H1 (cell line): ENCODE results near the gene HMGB3. TPM values are rescaled to one million over a fixed set of nuclear protein-coding genes. Genes with fewer than 3 reads are reported as not detected.

Source experiments
- CTCF ChIA-PET: fragments of 300-600 bp; sonication (Branson Sonifier 250); formaldehyde crosslinking; loops from one replicate; lab custom pipeline; 2021; ENCODE audit not compliant: partially characterized antibody; lab: Charles Lee
- POLR2A ChIA-PET: fragments of 300-600 bp; sonication (Branson Sonifier 250); formaldehyde crosslinking; loops from one replicate; lab custom pipeline; 2021; ENCODE audit warnings: inconsistent platforms; ENCODE audit not compliant: partially characterized antibody; lab: Charles Lee
- DNase-seq, 2 experiments: peaks; one replicate each; pipeline versions ENCODE4 v3.0.0 to v3.0.0-alpha.2; 2010 to 2022; ENCODE audit warnings: low spot score in 2 of 2, low read depth in 1 of 2, mixed read lengths in 1 of 2
- FAIRE-seq: peaks from 2 replicates; lab custom pipeline; 2011; peaks lifted over from hg19 to GRCh38; lab: Jason Lieb, UNC
- H2AFZ ChIP-seq: 2 replicates; pipeline ENCODE4 v1.8.1; 2012; ENCODE audit warnings: low read length, inconsistent platforms
- H2AK5ac ChIP-seq: 2 replicates; pipeline ENCODE4 v1.6.1; 2013; ENCODE audit warnings: low read depth, low read length
- H2BK120ac ChIP-seq: replicated peaks from 2 replicates; pipeline ENCODE3; 2013; ENCODE audit warnings: low read depth, low read length, inconsistent platforms
- H2BK12ac ChIP-seq: 2 replicates; pipeline ENCODE4 v1.6.1; 2013; ENCODE audit warnings: low read depth, low read length
- H2BK15ac ChIP-seq: 2 replicates; pipeline ENCODE4 v1.6.1; 2013; ENCODE audit warnings: low read length
- H2BK20ac ChIP-seq: 2 replicates; pipeline ENCODE4 v1.6.1; 2013; ENCODE audit warnings: low read length
- H2BK5ac ChIP-seq: 2 replicates; pipeline ENCODE4 v1.6.1; 2013; ENCODE audit warnings: low read depth, low read length
- H3K14ac ChIP-seq: 2 replicates; pipeline ENCODE4 v1.6.1; 2013; ENCODE audit warnings: inconsistent platforms; ENCODE audit not compliant: insufficient read length
- H3K18ac ChIP-seq: 2 replicates; pipeline ENCODE4 v1.6.1; 2013; ENCODE audit warnings: low read length; ENCODE audit errors: extremely low read depth
- H3K23ac ChIP-seq: 2 replicates; pipeline ENCODE4 v1.6.1; 2013; ENCODE audit warnings: inconsistent platforms; ENCODE audit not compliant: insufficient read length
- H3K23me2 ChIP-seq: 2 replicates; pipeline ENCODE4 v1.6.1; 2013; ENCODE audit warnings: low read depth, low read length
- H3K27ac ChIP-seq: 2 replicates; pipeline ENCODE4 v1.6.1; 2011; ENCODE audit warnings: low read depth, low read length, inconsistent platforms
- H3K27me3 ChIP-seq, 4 experiments: replicated peaks in 1 of 4; 1 replicate in 1 of 4; 2 replicates in 3 of 4; pipeline versions ENCODE4 v1.6.1 to v1.8.1; 2011 to 2013; ENCODE audit warnings: low read length in 3 of 4, mild to moderate bottlenecking in 3 of 4, inconsistent platforms in 2 of 4, mixed read lengths in 2 of 4, moderate library complexity in 1 of 4; ENCODE audit not compliant: control insufficient read depth in 3 of 4, insufficient read depth in 3 of 4; ENCODE audit errors: extremely low read depth in 1 of 4
- H3K36me3 ChIP-seq, 4 experiments: 2 replicates each; pipeline versions ENCODE4 v1.6.1 to v1.8.1; 2011 to 2013; ENCODE audit warnings: mild to moderate bottlenecking in 4 of 4, low read length in 3 of 4, moderate library complexity in 2 of 4, control low read depth in 1 of 4, inconsistent platforms in 1 of 4; ENCODE audit not compliant: insufficient read depth in 4 of 4, control insufficient read depth in 2 of 4
- H3K4ac ChIP-seq: replicated peaks from 2 replicates; pipeline ENCODE3; 2013; ENCODE audit warnings: low read length, low read depth, mixed read lengths, inconsistent platforms; ENCODE audit not compliant: insufficient read length
- H3K4me1 ChIP-seq, 4 experiments: replicated peaks in 1 of 4; 1 replicate in 1 of 4; 2 replicates in 3 of 4; pipeline versions ENCODE4 v1.6.1 to v1.8.1; 2011 to 2013; ENCODE audit warnings: low read length in 3 of 4, inconsistent platforms in 2 of 4, mixed read lengths in 1 of 4; ENCODE audit not compliant: insufficient read depth in 4 of 4, control insufficient read depth in 3 of 4
- H3K4me2 ChIP-seq, 2 experiments: 2 replicates each; pipeline versions ENCODE4 v1.6.1 to v1.8.1; 2011 to 2013; ENCODE audit warnings: low read depth in 2 of 2, low read length in 2 of 2, control low read depth in 1 of 2, inconsistent platforms in 1 of 2, mild to moderate bottlenecking in 1 of 2; ENCODE audit not compliant: insufficient read depth in 1 of 2
- H3K4me3 ChIP-seq, 4 experiments: fragments of 200-600, 300-600 bp in 1 of 4; sonication (generic), shearing (Covaris generic), sonication (Bioruptor Twin) in 1 of 4; 2 replicates each; pipeline versions ENCODE4 v1.5.1 to v1.8.1; 2011 to 2016; ENCODE audit warnings: low read length in 4 of 4, low read depth in 3 of 4, control low read depth in 2 of 4, inconsistent platforms in 2 of 4, mild to moderate bottlenecking in 2 of 4, mixed read lengths in 1 of 4, moderate library complexity in 1 of 4; ENCODE audit not compliant: insufficient read depth in 2 of 4; ENCODE audit errors: extremely low read depth in 1 of 4
- H3K56ac ChIP-seq: replicated peaks from 2 replicates; pipeline ENCODE3; 2013; ENCODE audit warnings: low read depth, mild to moderate bottlenecking, mixed read lengths, low read length, inconsistent platforms; ENCODE audit not compliant: insufficient read length
- H3K79me1 ChIP-seq: 2 replicates; pipeline ENCODE4 v1.6.1; 2013; ENCODE audit warnings: low read depth, low read length, control low read depth
- H3K79me2 ChIP-seq, 2 experiments: 2 replicates each; pipeline versions ENCODE4 v1.6.1 to v1.8.1; 2012 to 2013; ENCODE audit warnings: low read length in 2 of 2, mild to moderate bottlenecking in 2 of 2, inconsistent platforms in 1 of 2; ENCODE audit not compliant: insufficient read depth in 2 of 2, control insufficient read depth in 1 of 2
- H3K9ac ChIP-seq, 4 experiments: replicated peaks in 1 of 4; 1 replicate in 1 of 4; 2 replicates in 3 of 4; pipeline versions ENCODE4 v1.6.1 to v1.8.1; 2011 to 2013; ENCODE audit warnings: low read depth in 3 of 4, low read length in 3 of 4, control low read depth in 2 of 4, mild to moderate bottlenecking in 2 of 4, moderate library complexity in 2 of 4, inconsistent platforms in 1 of 4; ENCODE audit errors: extremely low read depth in 1 of 4
- H3K9me3 ChIP-seq, 2 experiments: 2 replicates each; pipeline versions ENCODE4 v1.6.1 to v1.8.1; 2012 to 2013; ENCODE audit warnings: mild to moderate bottlenecking in 2 of 2, moderate library complexity in 2 of 2, control low read depth in 1 of 2, inconsistent platforms in 1 of 2, low read depth in 1 of 2, low read length in 1 of 2, mixed read lengths in 1 of 2; ENCODE audit not compliant: insufficient read depth in 2 of 2
- H4K20me1 ChIP-seq, 2 experiments: replicated peaks in 1 of 2; 2 replicates each; pipeline versions ENCODE3 to v1.8.1; 2011 to 2013; ENCODE audit warnings: inconsistent platforms in 2 of 2, low read length in 2 of 2, mild to moderate bottlenecking in 1 of 2; ENCODE audit not compliant: insufficient read depth in 2 of 2, control insufficient read depth in 1 of 2
- H4K5ac ChIP-seq: 2 replicates; pipeline ENCODE4 v1.6.1; 2013; ENCODE audit warnings: low read length, low read depth, mixed read lengths, inconsistent platforms; ENCODE audit not compliant: insufficient read length
- H4K8ac ChIP-seq: 2 replicates; pipeline ENCODE4 v1.8.0; 2013; ENCODE audit warnings: mild to moderate bottlenecking, moderate library complexity, low read length, inconsistent platforms; ENCODE audit not compliant: insufficient read depth; ENCODE audit errors: extremely low read depth
- H4K91ac ChIP-seq: replicated peaks from 2 replicates; pipeline ENCODE3; 2013; ENCODE audit warnings: low read length, mixed read lengths, inconsistent platforms; ENCODE audit not compliant: insufficient read length
- HDAC6 ChIP-seq: IDR thresholded peaks from one replicate; pipeline ENCODE4 v1.7.1; 2012; ENCODE audit warnings: low read depth, mild to moderate bottlenecking, inconsistent platforms, low read length, moderate library complexity
- PHF8 ChIP-seq: fragments of 200-600 bp; sonication (generic); conservative IDR thresholded peaks from 2 replicates; pipeline ENCODE4 v1.7.1; 2012; ENCODE audit warnings: low read depth, mild to moderate bottlenecking, inconsistent platforms, low read length, moderate library complexity
- POLR2AphosphoS5 ChIP-seq: IDR thresholded peaks from 2 replicates; pipeline ENCODE4 v1.6.1; 2011; ENCODE audit warnings: low read depth, low read length
- ZNF274 ChIP-seq: IDR thresholded peaks from 2 replicates; pipeline ENCODE4 v1.7.0; 2012; ENCODE audit warnings: low read length, borderline replicate concordance; ENCODE audit errors: extremely low read depth
- WGBS, 2 experiments: shearing (Covaris generic) in 1 of 2; methylation state at CpG; one replicate each; pipeline versions ENCODE4 v1.1.6 to v1.1.7; 2013 to 2015; ENCODE audit warnings: low lambda C conversion rate in 2 of 2, mixed read lengths in 2 of 2, inconsistent platforms in 1 of 2, low coverage in 1 of 2, missing lambda C conversion rate in 1 of 2; ENCODE audit not compliant: insufficient replicate concordance in 2 of 2, insufficient coverage in 1 of 2, insufficient read length in 1 of 2; ENCODE audit errors: extremely low coverage in 1 of 2, missing lambda C conversion rate in 1 of 2; 5-methylcytosine and 5-hydroxymethylcytosine counted together
- polyA plus RNA-seq, 7 experiments: library from polyadenylated mRNA; depleted of rRNA in 3 of 7; stranded (reverse) in 5 of 7; unstranded in 2 of 7; fragments of >200 nt in 5 of 7; fragments of 200-250 nt in 2 of 7; gene quantifications; 1 replicate in 5 of 7; 2 replicates in 1 of 7; 4 replicates in 1 of 7; pipeline versions ENCODE4 v1.2.1 to v1.2.3, GENCODE V29; 2011 to 2013; ENCODE audit warnings: missing spikeins in 2 of 7, mixed read lengths in 2 of 7
- total RNA-seq: library from RNA; stranded (reverse); fragmentation: NEBNext Ultra II Directional; extraction: Animal tissue kit (Norgen Biotek cat#: 25700); gene quantifications from 2 replicates; pipeline ENCODE4 v1.2.1, GENCODE V29; 2021

HMGB3 gene
- total and polyA plus RNA-seq, 2 of the 8 experiments (the other 6 are each of a cell fraction or from before 2014, with no cell fraction given) = 55.8 to 346 TPM

GRCh38 chrX:150940844-150941495, 42.2 kb upstream of the HMGB3 start:
- Histone ChIP-seq H2BK120ac (no peak overlapping the region), H3K27me3 (no peaks in the 10 kb centered on the region), H4K91ac (no peak overlapping the region), H3K56ac (no peak overlapping the region), H3K9me3 (no peaks in the 10 kb centered on the region), H3K4me3 (no peak overlapping the region), H3K79me2 (no peaks in the 10 kb centered on the region), H3K23ac (no peak overlapping the region), H4K5ac (no peak overlapping the region), H3K4ac (no peak overlapping the region), H2BK5ac (no peak overlapping the region), H2BK15ac (no peak overlapping the region), H3K79me1 (no peaks in the 10 kb centered on the region)
- no peak for FAIRE-seq
- CTCF ChIA-PET = interaction anchor here (0.7 to 1.0 kb wide), 2 partner anchors 64 to 164 kb away, joined by 3 read pairs; no protein-coding TSS in a partner anchor
- TF ChIP-seq PHF8 = no peak
- TF ChIP-seq HDAC6 = no peak
- TF ChIP-seq POLR2AphosphoS5 = no peak
- no peak for TF ChIP-seq ZNF274
- TF ChIP-seq, all 59 proteins: peak for 0
- Histone ChIP-seq H3K9ac (no peak overlapping the region), H3K36me3 (no peaks in the 10 kb centered on the region), H3K14ac (no peak overlapping the region), H3K27ac (no peak overlapping the region), H4K8ac (no peak overlapping the region), H2AK5ac (no peak overlapping the region), H2BK20ac (no peak overlapping the region), H2BK12ac (no peak overlapping the region), H4K20me1 (no peaks in the 10 kb centered on the region), H3K18ac (no peak overlapping the region), H3K4me2 (no peak overlapping the region), H3K23me2 (no peaks in the 10 kb centered on the region), H2AFZ (no peak overlapping the region), H3K4me1 (peaks cover 0 to 5% (median 0%) of the 10 kb centered on the region in 4 experiments; a peak in 2 of 7 replicates)
- 85% methylated on average over 6 of the region's 9 CpGs; no CpG with 5 or more reads in 1 of the 2 experiments for WGBS, 2 experiments
- DNase-seq = no peak
- POLR2A ChIA-PET = interaction anchor here (0.6 to 1.3 kb wide), 2 partner anchors 43 to 71 kb away, joined by 3 read pairs; no protein-coding TSS in a partner anchor
